Liver (tissue), 9 donors: ENCODE data around the gene YTHDF1. TPM values are rescaled to one million over a fixed set of nuclear protein-coding genes. Genes with fewer than 3 reads are reported as not detected.

Experiments used
- DNase-seq: peaks from one replicate; pipeline ENCODE4 v3.0.0-alpha.2; 2017; ENCODE audit warnings: low spot score
- H3K27ac ChIP-seq, 2 donors: one replicate each; pipeline ENCODE4 v1.7.0; 2013; ENCODE audit warnings: inconsistent platforms in 2 of 2, low read length in 2 of 2, control low read depth in 1 of 2, low read depth in 1 of 2, mild to moderate bottlenecking in 1 of 2
- H3K27me3 ChIP-seq, 4 donors: one replicate each; pipeline versions ENCODE4 v1.6.1 to v1.7.0; 2013; ENCODE audit warnings: low read length in 3 of 4, inconsistent platforms in 1 of 4, mild to moderate bottlenecking in 1 of 4, moderate library complexity in 1 of 4; ENCODE audit not compliant: control insufficient read depth in 4 of 4, insufficient read depth in 4 of 4
- H3K36me3 ChIP-seq, 4 donors: one replicate each; pipeline versions ENCODE4 v1.6.1 to v1.7.0; 2013; ENCODE audit warnings: low read length in 3 of 4, mild to moderate bottlenecking in 3 of 4, low read depth in 1 of 4, moderate library complexity in 1 of 4; ENCODE audit not compliant: control insufficient read depth in 4 of 4, insufficient read depth in 3 of 4
- H3K4me1 ChIP-seq, 4 donors: one replicate each; pipeline versions ENCODE4 v1.6.1 to v1.7.0; 2013; ENCODE audit warnings: low read length in 3 of 4, mild to moderate bottlenecking in 3 of 4, moderate library complexity in 1 of 4; ENCODE audit not compliant: control insufficient read depth in 4 of 4, insufficient read depth in 4 of 4
- H3K4me3 ChIP-seq, 3 donors: one replicate each; pipeline versions ENCODE4 v1.6.1 to v1.7.0; 2013; ENCODE audit warnings: low read length in 3 of 3, control low read depth in 1 of 3, low read depth in 1 of 3, mild to moderate bottlenecking in 1 of 3
- H3K9ac ChIP-seq, 2 donors: one replicate each; pipeline ENCODE4 v1.7.0; 2013; ENCODE audit warnings: low read length in 2 of 2, mild to moderate bottlenecking in 2 of 2, moderate library complexity in 2 of 2, control low read depth in 1 of 2, low read depth in 1 of 2
- H3K9me3 ChIP-seq, 4 donors: one replicate each; pipeline versions ENCODE4 v1.6.1 to v1.7.0; 2013; ENCODE audit warnings: low read length in 3 of 4; ENCODE audit not compliant: control insufficient read depth in 4 of 4
- FOXA1 ChIP-seq: IDR thresholded peaks from 2 replicates; pipeline ENCODE4 v1.6.1; 2016; ENCODE audit warnings: antibody characterized with exemption
- GABPA ChIP-seq, 2 donors: IDR thresholded peaks in 1 of 2; conservative IDR thresholded peaks in 1 of 2; 2 replicates each; pipeline ENCODE4 v1.6.1; 2016; ENCODE audit warnings: antibody characterized with exemption in 2 of 2, mild to moderate bottlenecking in 1 of 2, moderate library complexity in 1 of 2
- HNF4A ChIP-seq, 2 donors: conservative IDR thresholded peaks; 2 replicates each; pipeline ENCODE4 v1.6.1; 2016; ENCODE audit warnings: antibody characterized with exemption in 2 of 2, mild to moderate bottlenecking in 2 of 2
- HNF4G ChIP-seq: IDR thresholded peaks from 2 replicates; pipeline ENCODE4 v1.6.1; 2016; ENCODE audit warnings: antibody characterized with exemption
- JUND ChIP-seq, 2 donors: IDR thresholded peaks; 2 replicates each; pipeline ENCODE4 v1.6.1; 2016; ENCODE audit warnings: antibody characterized with exemption in 2 of 2
- NR2F2 ChIP-seq: IDR thresholded peaks from 2 replicates; pipeline ENCODE4 v1.6.1; 2016; ENCODE audit warnings: antibody characterized with exemption
- RAD21 ChIP-seq, 2 donors: IDR thresholded peaks; 2 replicates each; pipeline ENCODE4 v1.6.1; 2016; ENCODE audit warnings: antibody characterized with exemption in 2 of 2, mild to moderate bottlenecking in 2 of 2
- RXRA ChIP-seq, 2 donors: IDR thresholded peaks; 2 replicates each; pipeline ENCODE4 v1.6.1; 2017 to 2018; ENCODE audit warnings: antibody characterized with exemption in 2 of 2, mild to moderate bottlenecking in 1 of 2
- SP1 ChIP-seq: IDR thresholded peaks from 2 replicates; pipeline ENCODE4 v1.6.1; 2018; ENCODE audit warnings: antibody characterized with exemption, mild to moderate bottlenecking
- TAF1 ChIP-seq: conservative IDR thresholded peaks from 2 replicates; pipeline ENCODE4 v1.6.1; 2016; ENCODE audit warnings: antibody characterized with exemption, mild to moderate bottlenecking
- YY1 ChIP-seq: IDR thresholded peaks from 2 replicates; pipeline ENCODE4 v1.6.1; 2016; ENCODE audit warnings: antibody characterized with exemption, mild to moderate bottlenecking
- WGBS: extraction: QIAGEN DNeasy Blood & Tissue Kit; methylation state at CpG from one replicate; pipeline ENCODE4 v1.1.7; 2013; 5-methylcytosine and 5-hydroxymethylcytosine counted together
- polyA plus RNA-seq, 2 donors: library from polyadenylated mRNA; stranded (reverse) in 1 of 2; unstranded in 1 of 2; fragments of 200-250 nt in 1 of 2; fragments of >200 nt in 1 of 2; fragmentation: Nextera tagmentation in 1 of 2; extraction: Ambion mirVana in 1 of 2; gene quantifications; one replicate each; pipeline versions ENCODE4 v1.2.1 to v1.2.3, GENCODE V29; 2013 to 2015
- total RNA-seq, 2 donors: library from RNA; depleted of rRNA; stranded (reverse); fragments of >200 nt; gene quantifications; one replicate each; pipeline ENCODE4 v1.2.3, GENCODE V29; 2014
- TF ChIP-seq, protein P1 (sequence below): IDR thresholded peaks from 2 replicates; pipeline ENCODE4 v1.6.1; 2016; ENCODE audit warnings: antibody characterized with exemption, mild to moderate bottlenecking
- TF ChIP-seq, protein P2 (sequence below): IDR thresholded peaks from 2 replicates; pipeline ENCODE4 v1.6.1; 2016; ENCODE audit warnings: antibody characterized with exemption
- TF ChIP-seq, protein P3 (sequence below): IDR thresholded peaks from 2 replicates; pipeline ENCODE4 v1.6.1; 2016; ENCODE audit warnings: antibody characterized with exemption
- TF ChIP-seq, protein P4 (sequence below): IDR thresholded peaks from 2 replicates; pipeline ENCODE4 v1.6.1; 2016; ENCODE audit warnings: antibody characterized with exemption
- donor health status: healthy.
- donor health status: healthy.
- donor health status: healthy.
- donor health status: healthy.
- donor health status: healthy.

Gene YTHDF1
- total and polyA plus RNA-seq, 4 donors = 6.8 to 19.5 (median 14.9) TPM

DNA sequence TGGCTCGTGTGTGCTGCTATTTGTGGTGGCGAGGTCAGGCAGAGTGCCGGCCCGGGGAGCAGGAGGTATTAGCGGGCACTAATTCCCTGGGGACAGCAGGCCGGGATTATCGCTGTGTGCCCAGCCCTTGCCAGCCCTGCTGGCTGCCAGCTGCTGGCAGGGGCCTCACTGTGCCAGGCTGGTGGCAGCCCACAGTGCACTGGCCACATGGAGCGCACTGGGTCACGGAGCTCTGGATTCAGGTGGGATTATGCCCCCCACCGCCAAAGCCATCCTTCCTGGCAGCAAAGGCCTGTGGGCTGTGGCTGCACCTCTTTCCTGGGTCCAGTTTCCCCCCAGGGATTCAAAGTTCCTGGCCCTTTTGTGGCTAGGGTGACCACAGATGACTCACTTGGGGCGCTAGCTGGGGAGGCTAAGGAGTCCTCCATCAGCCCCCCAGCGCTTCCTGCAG lies 59.7 kb downstream of the YTHDF1 start:
- Histone ChIP-seq H3K27ac (no peak overlapping the region), H3K4me1 (no peaks in the 10 kb centered on the region), H3K9ac (no peak overlapping the region), H3K36me3 (no peaks in the 10 kb centered on the region), H3K9me3 (no peaks in the 10 kb centered on the region), H3K4me3 (no peak overlapping the region), H3K27me3 (peaks cover 0 to 6% (median 0%) of the 10 kb centered on the region in 4 donors)
- WGBS = 72% methylated on average over 12 of the region's 12 CpGs
- no peak for TF ChIP-seq HNF4G
- TF ChIP-seq, protein P1, sequence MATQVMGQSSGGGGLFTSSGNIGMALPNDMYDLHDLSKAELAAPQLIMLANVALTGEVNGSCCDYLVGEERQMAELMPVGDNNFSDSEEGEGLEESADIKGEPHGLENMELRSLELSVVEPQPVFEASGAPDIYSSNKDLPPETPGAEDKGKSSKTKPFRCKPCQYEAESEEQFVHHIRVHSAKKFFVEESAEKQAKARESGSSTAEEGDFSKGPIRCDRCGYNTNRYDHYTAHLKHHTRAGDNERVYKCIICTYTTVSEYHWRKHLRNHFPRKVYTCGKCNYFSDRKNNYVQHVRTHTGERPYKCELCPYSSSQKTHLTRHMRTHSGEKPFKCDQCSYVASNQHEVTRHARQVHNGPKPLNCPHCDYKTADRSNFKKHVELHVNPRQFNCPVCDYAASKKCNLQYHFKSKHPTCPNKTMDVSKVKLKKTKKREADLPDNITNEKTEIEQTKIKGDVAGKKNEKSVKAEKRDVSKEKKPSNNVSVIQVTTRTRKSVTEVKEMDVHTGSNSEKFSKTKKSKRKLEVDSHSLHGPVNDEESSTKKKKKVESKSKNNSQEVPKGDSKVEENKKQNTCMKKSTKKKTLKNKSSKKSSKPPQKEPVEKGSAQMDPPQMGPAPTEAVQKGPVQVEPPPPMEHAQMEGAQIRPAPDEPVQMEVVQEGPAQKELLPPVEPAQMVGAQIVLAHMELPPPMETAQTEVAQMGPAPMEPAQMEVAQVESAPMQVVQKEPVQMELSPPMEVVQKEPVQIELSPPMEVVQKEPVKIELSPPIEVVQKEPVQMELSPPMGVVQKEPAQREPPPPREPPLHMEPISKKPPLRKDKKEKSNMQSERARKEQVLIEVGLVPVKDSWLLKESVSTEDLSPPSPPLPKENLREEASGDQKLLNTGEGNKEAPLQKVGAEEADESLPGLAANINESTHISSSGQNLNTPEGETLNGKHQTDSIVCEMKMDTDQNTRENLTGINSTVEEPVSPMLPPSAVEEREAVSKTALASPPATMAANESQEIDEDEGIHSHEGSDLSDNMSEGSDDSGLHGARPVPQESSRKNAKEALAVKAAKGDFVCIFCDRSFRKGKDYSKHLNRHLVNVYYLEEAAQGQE = no peak
- no peak for DNase-seq

DNA sequence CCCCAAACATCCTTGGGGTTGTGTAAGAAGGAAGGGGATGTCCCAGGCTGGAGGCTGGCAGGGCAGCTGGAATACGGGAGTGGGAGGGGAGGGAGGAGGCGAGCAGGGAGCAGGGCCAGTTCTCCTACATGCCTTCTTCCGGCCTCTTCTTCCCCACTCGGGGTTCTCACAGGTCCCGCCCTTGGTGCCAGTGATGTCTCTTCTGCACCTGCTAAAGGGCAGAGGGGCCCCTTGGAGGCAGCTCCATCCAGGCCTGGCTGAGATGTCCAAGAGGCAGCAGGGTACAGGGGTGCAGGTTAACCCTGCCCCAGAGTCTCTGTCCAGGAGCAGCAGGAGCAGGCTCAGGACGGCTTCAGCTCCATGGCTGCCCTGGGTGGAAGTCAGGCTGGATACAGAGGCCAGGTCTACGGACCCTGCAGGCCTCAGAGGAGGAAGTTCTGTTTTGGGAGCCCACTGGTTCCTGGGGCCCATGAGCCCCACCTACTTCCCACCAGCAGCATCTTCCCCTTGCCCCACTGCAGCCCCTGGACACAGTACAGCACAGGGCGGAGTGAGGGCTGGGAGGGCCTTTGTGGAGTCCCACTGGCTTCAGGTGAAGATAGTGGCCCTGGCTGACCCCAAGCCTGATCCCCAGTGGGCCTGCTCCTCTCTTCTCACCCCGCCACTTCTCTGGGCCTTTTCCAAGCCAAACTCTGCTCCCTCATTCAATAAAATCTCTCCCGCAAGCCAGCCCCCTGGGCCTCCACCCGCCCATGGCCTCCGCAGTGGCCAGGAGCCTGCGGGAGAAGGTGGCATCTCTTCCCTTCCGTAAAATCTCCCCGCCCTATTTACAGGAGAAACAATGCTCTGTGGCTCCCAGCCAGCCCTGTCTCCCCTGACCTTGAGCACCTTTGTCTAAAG lies 60.4 kb downstream of the YTHDF1 start:
- Histone ChIP-seq H3K36me3 (no peaks in the 10 kb centered on the region), H3K9me3 (no peaks in the 10 kb centered on the region), H3K27me3 (peaks cover 0 to 6% (median 0%) of the 10 kb centered on the region in 4 donors), H3K4me1 (no peaks in the 10 kb centered on the region), H3K9ac (no peak overlapping the region), H3K27ac (no peak overlapping the region), H3K4me3 (no peak overlapping the region)
- TF ChIP-seq HNF4A (conservative IDR thresholded peaks at IDR 0.05) (no peak), GABPA (IDR thresholded peaks at IDR 0.05 in 1 of 2, conservative IDR thresholded peaks at IDR 0.05 in 1 of 2) (no peak), TAF1 (no peak), NR2F2 (no peak), JUND (IDR thresholded peaks at IDR 0.05) (no peak), RAD21 (IDR thresholded peaks at IDR 0.05) (no peak), RXRA (IDR thresholded peaks at IDR 0.05) (no peak), HNF4G (no peak), FOXA1 (no peak), SP1 (no peak), YY1 (no peak)
- TF ChIP-seq, protein P2, sequence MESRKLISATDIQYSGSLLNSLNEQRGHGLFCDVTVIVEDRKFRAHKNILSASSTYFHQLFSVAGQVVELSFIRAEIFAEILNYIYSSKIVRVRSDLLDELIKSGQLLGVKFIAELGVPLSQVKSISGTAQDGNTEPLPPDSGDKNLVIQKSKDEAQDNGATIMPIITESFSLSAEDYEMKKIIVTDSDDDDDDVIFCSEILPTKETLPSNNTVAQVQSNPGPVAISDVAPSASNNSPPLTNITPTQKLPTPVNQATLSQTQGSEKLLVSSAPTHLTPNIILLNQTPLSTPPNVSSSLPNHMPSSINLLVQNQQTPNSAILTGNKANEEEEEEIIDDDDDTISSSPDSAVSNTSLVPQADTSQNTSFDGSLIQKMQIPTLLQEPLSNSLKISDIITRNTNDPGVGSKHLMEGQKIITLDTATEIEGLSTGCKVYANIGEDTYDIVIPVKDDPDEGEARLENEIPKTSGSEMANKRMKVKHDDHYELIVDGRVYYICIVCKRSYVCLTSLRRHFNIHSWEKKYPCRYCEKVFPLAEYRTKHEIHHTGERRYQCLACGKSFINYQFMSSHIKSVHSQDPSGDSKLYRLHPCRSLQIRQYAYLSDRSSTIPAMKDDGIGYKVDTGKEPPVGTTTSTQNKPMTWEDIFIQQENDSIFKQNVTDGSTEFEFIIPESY = no peak
- TF ChIP-seq, protein P3, sequence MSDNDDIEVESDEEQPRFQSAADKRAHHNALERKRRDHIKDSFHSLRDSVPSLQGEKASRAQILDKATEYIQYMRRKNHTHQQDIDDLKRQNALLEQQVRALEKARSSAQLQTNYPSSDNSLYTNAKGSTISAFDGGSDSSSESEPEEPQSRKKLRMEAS = no peak
- TF ChIP-seq, protein P4, sequence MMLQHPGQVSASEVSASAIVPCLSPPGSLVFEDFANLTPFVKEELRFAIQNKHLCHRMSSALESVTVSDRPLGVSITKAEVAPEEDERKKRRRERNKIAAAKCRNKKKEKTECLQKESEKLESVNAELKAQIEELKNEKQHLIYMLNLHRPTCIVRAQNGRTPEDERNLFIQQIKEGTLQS = no peak
- 63% methylated on average over 15 of the region's 15 CpGs for WGBS
- DNase-seq = no peak
